Body of pancreas (tissue), 4 donors: ENCODE measurements around the gene CHD6. TPM values are rescaled to one million over a fixed set of nuclear protein-coding genes. Genes with fewer than 3 reads are reported as not detected.

Experiments
- ATAC-seq: fragments of 150-250 bp; one replicate; pipeline ENCODE4 v1.9.1; 2016
- DNase-seq, 4 donors: peaks; one replicate each; pipeline ENCODE4 v3.0.0-alpha.2; 2019
- H3K27ac ChIP-seq, 4 donors: fragments of 200-600 bp; sonication (generic); 1 replicate in 3 of 4; 2 replicates in 1 of 4; pipeline versions ENCODE4 v1.5.1 to v1.6.1; 2016 to 2019; ENCODE audit warnings: mild to moderate bottlenecking in 1 of 4, mixed read lengths in 1 of 4, moderate library complexity in 1 of 4
- H3K27me3 ChIP-seq, 2 donors: fragments of 200-600 bp; sonication (generic); one replicate each; pipeline ENCODE4 v1.6.0; 2016; ENCODE audit warnings: mild to moderate bottlenecking in 1 of 2
- H3K36me3 ChIP-seq, 2 donors: fragments of 200-600 bp; sonication (generic); replicated peaks in 1 of 2; 2 replicates each; pipeline ENCODE4 v1.5.1; 2016; ENCODE audit warnings: low read depth in 2 of 2; ENCODE audit not compliant: insufficient read depth in 1 of 2
- H3K4me1 ChIP-seq: fragments of 200-600 bp; sonication (generic); one replicate; pipeline ENCODE4 v1.6.0; 2016
- H3K4me3 ChIP-seq, 2 donors: fragments of 200-600 bp; sonication (generic); 1 replicate in 1 of 2; 2 replicates in 1 of 2; pipeline ENCODE4 v1.5.1; 2016 to 2019
- H3K9me3 ChIP-seq, 3 donors: fragments of 200-600 bp; sonication (generic); 1 replicate in 2 of 3; 2 replicates in 1 of 3; pipeline ENCODE4 v1.5.1; 2016
- POLR2A ChIP-seq, 3 donors: fragments of 450-650 bp; IDR thresholded peaks; one replicate each; pipeline ENCODE4 v1.6.1; 2016; ENCODE audit warnings: antibody characterized with exemption in 3 of 3, mild to moderate bottlenecking in 2 of 3
- WGBS, 2 donors: methylation state at CpG; one replicate each; pipeline ENCODE4 v1.1.5; 2017; 5-methylcytosine and 5-hydroxymethylcytosine counted together
- intact Hi-C: fragments of 100-400 bp; cut with DNase I; formaldehyde crosslinking; loops from one replicate; pipeline ENCODE4 v1.15.1; 2023
- total RNA-seq, 2 donors: library from RNA; depleted of rRNA; stranded (reverse); fragments of >200 nt; gene quantifications; one replicate each; pipeline ENCODE4 v1.1.0, GENCODE V29; 2016
- TF ChIP-seq, protein P1 (sequence below), 7 experiments: fragments of 450-650 bp in 4 of 7; fragments of 200-600 bp in 3 of 7; sonication (generic) in 3 of 7; IDR thresholded peaks; one replicate each; pipeline ENCODE4 v1.5.1; 2016 to 2019; ENCODE audit warnings: antibody characterized with exemption in 7 of 7

CHD6 gene
- total RNA-seq, 2 donors from 2014 or later: 21.8 to 43.5 TPM

DNA sequence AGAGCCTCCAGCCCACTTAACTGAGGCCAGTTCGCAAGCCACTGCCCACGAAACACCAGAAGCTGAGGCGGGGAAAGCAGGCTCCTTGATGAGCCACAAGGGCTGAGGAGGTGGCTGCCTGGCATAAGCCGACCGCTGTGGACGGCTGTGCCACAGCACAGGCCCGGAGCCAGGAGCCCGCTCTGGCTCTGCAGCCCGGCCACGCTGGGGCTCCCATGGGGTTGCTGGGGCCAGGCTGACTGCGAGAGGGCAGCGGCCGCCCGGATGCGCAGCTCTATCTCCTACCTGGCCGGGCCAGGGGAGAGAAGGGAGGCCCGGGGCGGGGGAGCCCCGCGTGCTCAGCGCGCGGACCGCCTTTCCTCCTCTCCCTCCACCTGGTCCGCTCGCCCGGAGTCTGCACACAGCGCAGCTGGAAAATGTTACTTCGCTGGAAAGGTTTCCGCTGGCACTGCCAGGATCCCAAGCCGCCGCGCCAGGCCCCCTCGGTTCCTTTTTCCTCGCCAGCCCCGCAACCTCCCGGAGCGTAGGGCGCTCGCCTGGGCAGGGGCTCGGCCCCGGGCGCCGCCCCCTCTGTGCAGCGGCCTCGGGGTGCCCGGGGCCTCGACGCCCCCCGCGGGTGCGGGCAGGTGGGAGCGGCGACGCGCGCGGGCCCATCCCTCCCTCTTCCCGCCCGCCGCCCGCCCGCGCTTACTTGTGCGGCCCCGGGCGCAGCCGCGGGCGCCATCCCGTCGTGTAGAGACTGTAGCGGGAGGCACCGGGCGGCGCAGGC, 252.2 kb downstream of the CHD6 start:
- Histone ChIP-seq H3K4me1 (peaks cover 19% of the 10 kb centered on the region), H3K9me3 (no peaks in the 10 kb centered on the region), H3K36me3 (no peaks in the 10 kb centered on the region), H3K27me3 (peaks cover 0 to 20% of the 10 kb centered on the region in 2 donors), H3K27ac (no peak overlapping the region), H3K4me3 (no peak overlapping the region)
- WGBS, 2 donors: 8 to 60% methylated on average over 2 to 54 of the region's 76 CpGs
- ATAC-seq: peak; percentile 14
- intact Hi-C loops: no loop called here
- DNase-seq: no peak
- TF ChIP-seq, protein P1, sequence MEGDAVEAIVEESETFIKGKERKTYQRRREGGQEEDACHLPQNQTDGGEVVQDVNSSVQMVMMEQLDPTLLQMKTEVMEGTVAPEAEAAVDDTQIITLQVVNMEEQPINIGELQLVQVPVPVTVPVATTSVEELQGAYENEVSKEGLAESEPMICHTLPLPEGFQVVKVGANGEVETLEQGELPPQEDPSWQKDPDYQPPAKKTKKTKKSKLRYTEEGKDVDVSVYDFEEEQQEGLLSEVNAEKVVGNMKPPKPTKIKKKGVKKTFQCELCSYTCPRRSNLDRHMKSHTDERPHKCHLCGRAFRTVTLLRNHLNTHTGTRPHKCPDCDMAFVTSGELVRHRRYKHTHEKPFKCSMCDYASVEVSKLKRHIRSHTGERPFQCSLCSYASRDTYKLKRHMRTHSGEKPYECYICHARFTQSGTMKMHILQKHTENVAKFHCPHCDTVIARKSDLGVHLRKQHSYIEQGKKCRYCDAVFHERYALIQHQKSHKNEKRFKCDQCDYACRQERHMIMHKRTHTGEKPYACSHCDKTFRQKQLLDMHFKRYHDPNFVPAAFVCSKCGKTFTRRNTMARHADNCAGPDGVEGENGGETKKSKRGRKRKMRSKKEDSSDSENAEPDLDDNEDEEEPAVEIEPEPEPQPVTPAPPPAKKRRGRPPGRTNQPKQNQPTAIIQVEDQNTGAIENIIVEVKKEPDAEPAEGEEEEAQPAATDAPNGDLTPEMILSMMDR (IDR thresholded peaks at IDR 0.05): no peak
- TF ChIP-seq POLR2A (IDR thresholded peaks at IDR 0.05): no peak

DNA sequence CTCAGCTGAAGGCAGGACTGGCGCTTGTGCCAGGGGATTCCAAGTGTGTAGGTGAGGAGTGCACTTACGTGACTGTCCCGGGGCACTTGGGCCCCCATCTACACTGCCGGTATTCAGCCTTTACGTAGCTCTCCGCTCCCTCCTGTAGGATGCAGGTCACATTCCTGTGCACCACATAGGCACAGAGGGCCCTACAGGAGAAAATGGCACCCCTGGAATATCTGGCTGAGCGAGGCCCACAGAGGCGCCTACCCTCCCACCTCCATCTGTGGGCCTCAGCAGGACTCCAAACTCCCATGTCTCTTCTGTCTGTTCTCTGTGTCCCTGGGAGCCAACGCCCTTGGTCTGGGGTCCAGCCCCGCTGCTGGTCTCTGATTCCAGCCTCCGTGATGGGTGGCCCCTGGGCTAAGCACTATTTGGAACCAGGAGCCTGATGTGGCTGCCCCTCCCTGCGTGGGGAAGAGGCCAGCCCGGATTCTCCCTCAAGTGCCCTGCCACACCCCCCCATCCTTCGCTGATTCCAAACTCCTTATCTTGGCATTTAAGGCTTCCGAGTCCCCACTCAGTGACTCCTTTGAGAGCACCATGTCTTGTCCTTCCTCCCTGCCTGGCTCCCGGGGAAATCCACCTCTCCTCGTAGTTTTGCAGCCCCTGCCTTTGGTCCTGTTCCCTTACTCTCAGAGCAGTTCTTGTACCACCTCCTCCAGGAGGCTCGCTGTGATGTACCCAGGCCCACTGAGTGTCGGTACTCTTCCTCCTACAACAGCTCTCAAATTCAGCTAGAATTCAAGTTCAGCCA, 253.0 kb downstream of the CHD6 start:
- Histone ChIP-seq H3K4me1 (peaks cover 19% of the 10 kb centered on the region), H3K9me3 (no peaks in the 10 kb centered on the region), H3K4me3 (no peak overlapping the region), H3K36me3 (no peaks in the 10 kb centered on the region), H3K27ac (no peak overlapping the region), H3K27me3 (peaks cover 0 to 20% of the 10 kb centered on the region in 2 donors)
- no peak for DNase-seq
- intact Hi-C loops: no loop called here
- TF ChIP-seq, protein P1 (IDR thresholded peaks at IDR 0.05): no peak
- no peak for TF ChIP-seq POLR2A (IDR thresholded peaks at IDR 0.05)
- no peak for ATAC-seq
- WGBS, 2 donors: 75 to 82% methylated on average over 14 to 19 of the region's 19 CpGs

DNA sequence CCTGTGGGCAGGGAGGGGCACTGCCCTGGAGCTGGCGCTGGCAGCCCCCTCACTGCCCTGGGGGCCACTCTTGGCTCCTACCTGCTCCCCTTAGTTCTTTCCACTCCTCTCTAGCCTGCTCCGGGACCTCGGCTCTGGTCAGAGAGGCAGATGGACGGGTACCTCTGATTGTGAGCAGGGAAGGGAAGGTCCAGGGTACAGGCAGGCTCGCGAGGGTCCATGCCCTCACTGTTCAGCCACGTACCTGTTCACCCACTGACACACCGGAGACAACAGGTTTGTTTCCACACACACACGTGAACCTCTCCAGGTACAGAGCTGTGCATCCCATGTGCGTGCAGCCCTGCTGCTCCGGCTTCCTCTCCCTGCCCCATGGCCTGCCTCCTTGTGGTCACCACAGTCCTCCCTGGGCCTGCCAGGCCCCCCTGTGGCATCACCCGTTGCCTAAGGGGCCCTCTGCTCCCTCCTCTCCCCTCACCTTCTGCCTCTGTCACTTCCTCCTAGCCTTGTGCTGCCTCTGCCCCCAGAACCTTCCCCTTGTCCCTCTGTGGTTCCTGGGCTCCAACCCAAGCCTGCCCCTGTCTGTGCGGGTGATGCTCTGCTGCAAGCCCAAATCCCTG, 253.8 kb downstream of the CHD6 start:
- intact Hi-C loops: no loop called here
- Histone ChIP-seq H3K4me3 (no peak overlapping the region), H3K4me1 (peaks cover 19% of the 10 kb centered on the region), H3K36me3 (no peaks in the 10 kb centered on the region), H3K27ac (no peak overlapping the region), H3K27me3 (peaks cover 0 to 20% of the 10 kb centered on the region in 2 donors), H3K9me3 (no peaks in the 10 kb centered on the region)
- no peak for DNase-seq
- 81 to 86% methylated on average over 10 to 13 of the region's 13 CpGs for WGBS, 2 donors
- ATAC-seq: no peak
- TF ChIP-seq, protein P1 (IDR thresholded peaks at IDR 0.05): no peak
- no peak for TF ChIP-seq POLR2A (IDR thresholded peaks at IDR 0.05)

DNA sequence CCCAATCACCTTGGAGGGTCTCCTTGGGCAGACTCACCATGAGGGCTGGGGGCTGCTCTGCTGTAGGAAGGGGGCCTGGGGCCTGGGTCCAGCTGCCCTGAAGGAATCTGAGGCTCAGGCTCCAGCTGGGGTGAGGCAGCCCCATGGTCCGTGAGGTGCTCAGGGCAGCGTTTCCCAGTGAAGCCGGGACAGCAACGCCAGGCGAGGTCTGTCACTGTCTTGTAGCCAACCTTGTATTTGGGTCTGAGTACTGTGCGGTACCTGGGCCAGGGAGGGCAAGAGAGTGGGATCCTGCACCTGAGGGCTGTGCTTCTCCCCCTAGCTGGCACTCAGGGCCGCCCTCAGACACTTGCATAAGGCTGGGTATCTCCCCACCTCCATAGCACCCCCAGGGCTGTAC, 254.6 kb downstream of the CHD6 start:
- no peak for TF ChIP-seq POLR2A (IDR thresholded peaks at IDR 0.05)
- TF ChIP-seq, protein P1 (IDR thresholded peaks at IDR 0.05): no peak
- intact Hi-C loops: no loop called here
- peaks cover 0 to 20% of the 10 kb centered on the region in 2 donors for H3K27me3 ChIP-seq
- no peak for ATAC-seq
- no peak overlapping the region for H3K27ac ChIP-seq
- DNase-seq: no peak
- no peaks in the 10 kb centered on the region for H3K9me3 ChIP-seq
- WGBS, 2 donors: 40 to 94% methylated on average over 1 to 6 of the region's 7 CpGs
- H3K4me1 ChIP-seq: peaks cover 19% of the 10 kb centered on the region
- no peak overlapping the region for H3K4me3 ChIP-seq
- H3K36me3 ChIP-seq: no peaks in the 10 kb centered on the region
